AG09309 (cell line): Measurements from ENCODE around the gene FAM217A.
"Not testable (repeated sequence)": the region's sequence is repeated elsewhere in the genome, so short reads cannot be mapped to it uniquely, and the experiment has no call there.

Experiments
- DNase-seq: peaks from one replicate; pipeline ENCODE4 v3.0.0-alpha.2; 2010; ENCODE audit warnings: low read depth
- H3K4me3 ChIP-seq: 2 replicates; pipeline ENCODE4 v1.5.1; 2011; ENCODE audit warnings: mild to moderate bottlenecking, low read depth, low read length, moderate library complexity; ENCODE audit not compliant: control insufficient read depth
- CTCF ChIP-seq: IDR thresholded peaks from 2 replicates; pipeline ENCODE4 v1.5.1; 2011; ENCODE audit warnings: mild to moderate bottlenecking, low read depth, low read length, inconsistent platforms; ENCODE audit not compliant: insufficient read depth, control insufficient read depth; ENCODE audit errors: missing control alignments

The FAM217A gene

GRCh38 chr6:4114123-4114522 is 35.2 kb upstream of the FAM217A start:
- no peak for DNase-seq
- no peak for TF ChIP-seq CTCF

GRCh38 chr6:4113649-4114048 is 34.7 kb upstream of the FAM217A start:
- no peak for TF ChIP-seq CTCF
- no peak overlapping the region for H3K4me3 ChIP-seq
- DNase-seq: no peak

More at GRCh38 chr6:4114123-4114522, 35.2 kb upstream of the FAM217A start:
- H3K4me3 ChIP-seq: no peak overlapping the region

- TF ChIP-seq CTCF: no peak
- no peak overlapping the region for H3K4me3 ChIP-seq
- no peak for DNase-seq
These were observed 33.4 kb upstream of the FAM217A start for GRCh38 chr6:4112366-4112765.

DNA sequence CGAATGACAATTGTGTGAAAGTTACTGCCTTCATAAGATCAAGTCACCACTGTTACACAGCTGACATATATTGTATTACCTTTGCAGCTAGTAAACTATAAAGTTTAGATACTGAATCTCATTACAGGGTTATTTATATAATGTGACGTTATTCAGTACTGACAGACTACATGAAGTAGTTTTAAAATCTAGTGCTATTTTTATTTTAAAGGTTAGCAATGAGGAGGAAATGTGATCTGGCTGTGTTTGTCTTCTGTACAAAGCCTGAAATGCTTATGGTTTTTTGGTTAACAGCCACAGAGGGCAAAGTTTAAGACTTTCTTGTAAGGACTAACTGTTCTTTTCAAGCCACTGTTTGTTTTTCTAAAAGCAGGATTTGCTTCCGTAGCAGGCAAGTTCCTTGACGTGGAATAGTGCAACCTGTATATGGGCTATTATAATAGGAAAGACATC is 30.5 kb upstream of the FAM217A start:
- DNase-seq, H3K4me3 ChIP-seq: not testable (repeated sequence)

- no peak for DNase-seq
- no peak for TF ChIP-seq CTCF
- no peak overlapping the region for H3K4me3 ChIP-seq
These were observed 29.7 kb upstream of the FAM217A start for GRCh38 chr6:4108561-4109093.

- no peak for TF ChIP-seq CTCF
- no peak for DNase-seq
- no peak overlapping the region for H3K4me3 ChIP-seq
These were observed 28.9 kb upstream of the FAM217A start for GRCh38 chr6:4107873-4108272.

DNA sequence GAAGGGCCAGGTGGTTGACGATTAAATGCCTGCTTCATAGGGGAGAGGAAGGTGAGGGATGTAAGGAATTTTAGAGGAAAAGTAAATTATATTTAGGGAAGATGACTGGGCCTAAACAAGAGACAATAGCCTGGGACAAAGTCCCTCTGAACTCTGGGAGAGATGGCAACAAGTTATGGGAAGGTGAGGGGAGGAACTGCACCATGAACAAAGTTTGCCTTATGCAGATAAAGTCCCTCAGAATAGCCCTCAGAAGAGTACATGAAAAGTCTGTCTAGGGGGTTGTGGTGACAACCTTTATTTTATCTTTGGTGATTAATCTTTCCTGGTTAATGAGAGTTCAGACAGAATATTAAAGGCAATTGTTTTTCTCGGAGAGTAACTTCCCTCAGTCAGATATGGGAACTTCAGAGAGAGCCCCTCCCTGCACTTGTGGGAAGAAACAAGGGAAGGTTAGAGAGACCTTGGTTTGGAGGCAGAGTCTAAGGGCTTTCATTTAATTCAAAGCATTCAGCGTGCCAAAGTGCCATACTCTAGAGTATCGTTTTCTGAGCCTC is 27.1 kb upstream of the FAM217A start:
- no peak for DNase-seq
- no peak overlapping the region for H3K4me3 ChIP-seq
- no peak for TF ChIP-seq CTCF
